HepG2 (cell line): ENCODE results near the gene FKBP8. TPM values are rescaled to one million over a fixed set of nuclear protein-coding genes. Genes with fewer than 3 reads are reported as not detected.

Experiments used
- CC2D1A ChIP-seq: sonication (generic); formaldehyde crosslinking; IDR thresholded peaks from 2 replicates; pipeline ENCODE4 v1.8.1; 2023; ENCODE audit warnings: mild to moderate bottlenecking, missing genetic modification reagents
- HDAC2 ChIP-seq: sonication (generic); formaldehyde crosslinking; IDR thresholded peaks from 2 replicates; pipeline ENCODE4 v1.4.0; 2020; ENCODE audit warnings: missing genetic modification reagents
- JDP2 ChIP-seq: sonication (generic); formaldehyde crosslinking; IDR thresholded peaks from 2 replicates; pipeline ENCODE4 v1.8.1; 2022; ENCODE audit warnings: missing genetic modification reagents, borderline replicate concordance
- RBAK ChIP-seq: sonication (generic); formaldehyde crosslinking; IDR thresholded peaks from 2 replicates; pipeline ENCODE4 v1.5.1; 2020; ENCODE audit warnings: mild to moderate bottlenecking, missing genetic modification reagents
- TBP ChIP-seq: sonication (generic); formaldehyde crosslinking; IDR thresholded peaks from 2 replicates; pipeline ENCODE4 v1.5.0; 2020; ENCODE audit warnings: missing genetic modification reagents
- ZKSCAN5 ChIP-seq: sonication (generic); formaldehyde crosslinking; IDR thresholded peaks from 2 replicates; pipeline ENCODE4 v1.5.1; 2020; ENCODE audit warnings: mild to moderate bottlenecking, missing genetic modification reagents
- ZNF644 ChIP-seq: IDR thresholded peaks from 2 replicates; pipeline ENCODE4 v1.6.1; 2016; ENCODE audit warnings: low read depth
- ZNF737 ChIP-seq: sonication (generic); formaldehyde crosslinking; IDR thresholded peaks from 2 replicates; pipeline ENCODE4 v1.5.0; 2020; ENCODE audit warnings: missing genetic modification reagents, mild to moderate bottlenecking, borderline replicate concordance
- ZNF878 ChIP-seq: sonication (generic); formaldehyde crosslinking; IDR thresholded peaks from 2 replicates; pipeline ENCODE4 v1.8.1; 2023; ENCODE audit warnings: mild to moderate bottlenecking, missing genetic modification reagents, moderate library complexity
- polyA plus RNA-seq, 8 experiments: library from polyadenylated mRNA; depleted of rRNA in 3 of 8; stranded (reverse) in 7 of 8; unstranded in 1 of 8; fragments of >200 nt; fragmentation: Illumina TruSeq in 4 of 8; extraction: Trizol in 4 of 8; gene quantifications; 2 replicates each; pipeline versions ENCODE4 v1.2.1 to v1.2.3, GENCODE V29; 2011 to 2016; ENCODE audit warnings: low read depth in 4 of 8, missing spikeins in 1 of 8, mixed read lengths in 1 of 8; ENCODE audit not compliant: insufficient read depth in 1 of 8
- total RNA-seq, 5 experiments: library from RNA; depleted of rRNA; stranded (reverse); fragments of >200 nt; fragmentation: Illumina TruSeq; extraction: Trizol; gene quantifications; 2 replicates each; pipeline ENCODE4 v1.2.3, GENCODE V29; 2016; ENCODE audit warnings: low read depth in 1 of 5
- TF ChIP-seq, protein P1 (sequence below): sonication (generic); formaldehyde crosslinking; IDR thresholded peaks from 2 replicates; pipeline ENCODE4 v1.5.1; 2020; ENCODE audit warnings: mild to moderate bottlenecking, moderate library complexity, missing genetic modification reagents
- TF ChIP-seq, protein P2 (sequence below): sonication (generic); formaldehyde crosslinking; IDR thresholded peaks from 2 replicates; pipeline ENCODE4 v1.5.0; 2020; ENCODE audit warnings: mild to moderate bottlenecking, missing genetic modification reagents, borderline replicate concordance
- TF ChIP-seq, protein P3 (sequence below): sonication (generic); formaldehyde crosslinking; IDR thresholded peaks from 2 replicates; pipeline ENCODE4 v1.4.0; 2020; ENCODE audit warnings: mild to moderate bottlenecking, missing genetic modification reagents
- TF ChIP-seq, protein P4 (sequence below): sonication (generic); formaldehyde crosslinking; IDR thresholded peaks from 2 replicates; pipeline ENCODE4 v1.4.0; 2020; ENCODE audit warnings: missing genetic modification reagents
- TF ChIP-seq, protein P5 (sequence below): sonication (generic); formaldehyde crosslinking; IDR thresholded peaks from 2 replicates; pipeline ENCODE4 v1.5.0; 2020; ENCODE audit warnings: missing genetic modification reagents, mild to moderate bottlenecking, borderline replicate concordance
- TF ChIP-seq, protein P6 (sequence below): conservative IDR thresholded peaks from 2 replicates; pipeline ENCODE4 v1.6.1; 2018; ENCODE audit warnings: missing genetic modification reagents
- TF ChIP-seq, protein P7 (sequence below): IDR thresholded peaks from 2 replicates; pipeline ENCODE4 v1.6.1; 2016; ENCODE audit warnings: missing compliant biosample characterization, missing genetic modification reagents, borderline replicate concordance

FKBP8 gene
- total and polyA plus RNA-seq, 2 of the 13 experiments (the other 11 are each of a cell fraction or from before 2014, with no cell fraction given), result 81.7 to 93.9 TPM

DNA sequence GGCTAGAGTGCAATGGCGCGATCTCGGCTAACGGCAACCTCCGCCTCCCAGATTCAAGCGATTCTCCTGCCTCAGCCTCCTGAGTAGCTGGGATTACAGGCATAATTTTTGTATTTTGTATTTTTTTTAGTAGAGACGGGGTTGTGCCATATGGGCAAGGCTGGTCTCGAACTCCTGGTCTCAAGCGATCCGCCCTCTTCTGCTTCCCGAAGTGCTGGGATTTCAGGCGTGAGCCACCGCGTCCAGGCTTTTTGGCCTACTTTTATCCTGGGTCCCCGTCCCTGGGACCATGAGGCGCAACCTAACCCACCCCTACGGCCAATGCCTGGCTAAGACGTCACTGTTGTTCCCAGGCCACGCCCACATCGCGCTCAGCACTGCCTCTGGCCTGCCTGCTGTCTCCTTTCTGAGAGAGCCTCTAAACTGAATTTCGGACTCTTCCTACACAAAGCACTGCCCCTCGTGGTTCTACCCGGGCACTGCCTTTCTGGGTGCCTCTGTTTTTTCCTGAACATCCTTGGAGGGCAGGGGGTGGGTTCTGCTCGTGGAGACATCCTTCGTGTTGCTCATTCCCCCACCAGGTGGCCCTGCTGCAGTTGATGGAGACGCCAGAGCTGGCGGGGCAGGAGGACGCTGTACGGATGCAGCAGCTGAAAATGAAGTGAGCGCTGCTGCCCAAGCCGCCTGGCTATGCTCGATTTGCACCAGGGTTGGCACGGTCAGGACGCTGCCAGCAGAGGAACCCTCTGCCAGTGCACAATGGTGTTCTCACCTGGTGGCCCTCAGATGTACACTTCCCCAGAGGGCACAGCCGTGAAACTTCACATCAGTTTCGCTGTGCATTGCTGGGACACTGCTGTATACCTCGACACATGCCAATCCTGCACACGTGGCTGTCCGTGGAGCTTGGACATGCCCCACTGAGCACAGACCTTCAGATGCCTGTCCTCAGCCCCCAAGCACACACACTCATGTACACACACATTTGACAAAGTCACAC, 47.2 kb upstream of the FKBP8 start (continued):
- TF ChIP-seq, protein P1, sequence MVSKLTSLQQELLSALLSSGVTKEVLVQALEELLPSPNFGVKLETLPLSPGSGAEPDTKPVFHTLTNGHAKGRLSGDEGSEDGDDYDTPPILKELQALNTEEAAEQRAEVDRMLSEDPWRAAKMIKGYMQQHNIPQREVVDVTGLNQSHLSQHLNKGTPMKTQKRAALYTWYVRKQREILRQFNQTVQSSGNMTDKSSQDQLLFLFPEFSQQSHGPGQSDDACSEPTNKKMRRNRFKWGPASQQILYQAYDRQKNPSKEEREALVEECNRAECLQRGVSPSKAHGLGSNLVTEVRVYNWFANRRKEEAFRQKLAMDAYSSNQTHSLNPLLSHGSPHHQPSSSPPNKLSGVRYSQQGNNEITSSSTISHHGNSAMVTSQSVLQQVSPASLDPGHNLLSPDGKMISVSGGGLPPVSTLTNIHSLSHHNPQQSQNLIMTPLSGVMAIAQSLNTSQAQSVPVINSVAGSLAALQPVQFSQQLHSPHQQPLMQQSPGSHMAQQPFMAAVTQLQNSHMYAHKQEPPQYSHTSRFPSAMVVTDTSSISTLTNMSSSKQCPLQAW (CRISPR knock-in tag), result 0 out of 2 replicates have a peak, but pooled peaks have one; percentile 64
- TF ChIP-seq ZNF878 (CRISPR knock-in tag) (no peak), HDAC2 (CRISPR knock-in tag) (no peak), ZKSCAN5 (no peak), JDP2 (CRISPR knock-in tag) (no peak), TBP (CRISPR knock-in tag) (no peak), ZNF644 (no peak), ZNF737 (CRISPR knock-in tag) (no peak), RBAK (CRISPR knock-in tag) (no peak), CC2D1A (CRISPR knock-in tag) (no peak)
- TF ChIP-seq, protein P2, sequence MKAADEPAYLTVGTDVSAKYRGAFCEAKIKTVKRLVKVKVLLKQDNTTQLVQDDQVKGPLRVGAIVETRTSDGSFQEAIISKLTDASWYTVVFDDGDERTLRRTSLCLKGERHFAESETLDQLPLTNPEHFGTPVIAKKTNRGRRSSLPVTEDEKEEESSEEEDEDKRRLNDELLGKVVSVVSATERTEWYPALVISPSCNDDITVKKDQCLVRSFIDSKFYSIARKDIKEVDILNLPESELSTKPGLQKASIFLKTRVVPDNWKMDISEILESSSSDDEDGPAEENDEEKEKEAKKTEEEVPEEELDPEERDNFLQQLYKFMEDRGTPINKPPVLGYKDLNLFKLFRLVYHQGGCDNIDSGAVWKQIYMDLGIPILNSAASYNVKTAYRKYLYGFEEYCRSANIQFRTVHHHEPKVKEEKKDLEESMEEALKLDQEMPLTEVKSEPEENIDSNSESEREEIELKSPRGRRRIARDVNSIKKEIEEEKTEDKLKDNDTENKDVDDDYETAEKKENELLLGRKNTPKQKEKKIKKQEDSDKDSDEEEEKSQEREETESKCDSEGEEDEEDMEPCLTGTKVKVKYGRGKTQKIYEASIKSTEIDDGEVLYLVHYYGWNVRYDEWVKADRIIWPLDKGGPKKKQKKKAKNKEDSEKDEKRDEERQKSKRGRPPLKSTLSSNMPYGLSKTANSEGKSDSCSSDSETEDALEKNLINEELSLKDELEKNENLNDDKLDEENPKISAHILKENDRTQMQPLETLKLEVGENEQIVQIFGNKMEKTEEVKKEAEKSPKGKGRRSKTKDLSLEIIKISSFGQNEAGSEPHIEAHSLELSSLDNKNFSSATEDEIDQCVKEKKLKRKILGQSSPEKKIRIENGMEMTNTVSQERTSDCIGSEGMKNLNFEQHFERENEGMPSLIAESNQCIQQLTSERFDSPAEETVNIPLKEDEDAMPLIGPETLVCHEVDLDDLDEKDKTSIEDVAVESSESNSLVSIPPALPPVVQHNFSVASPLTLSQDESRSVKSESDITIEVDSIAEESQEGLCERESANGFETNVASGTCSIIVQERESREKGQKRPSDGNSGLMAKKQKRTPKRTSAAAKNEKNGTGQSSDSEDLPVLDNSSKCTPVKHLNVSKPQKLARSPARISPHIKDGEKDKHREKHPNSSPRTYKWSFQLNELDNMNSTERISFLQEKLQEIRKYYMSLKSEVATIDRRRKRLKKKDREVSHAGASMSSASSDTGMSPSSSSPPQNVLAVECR (CRISPR knock-in tag), result no peak
- TF ChIP-seq, protein P3, sequence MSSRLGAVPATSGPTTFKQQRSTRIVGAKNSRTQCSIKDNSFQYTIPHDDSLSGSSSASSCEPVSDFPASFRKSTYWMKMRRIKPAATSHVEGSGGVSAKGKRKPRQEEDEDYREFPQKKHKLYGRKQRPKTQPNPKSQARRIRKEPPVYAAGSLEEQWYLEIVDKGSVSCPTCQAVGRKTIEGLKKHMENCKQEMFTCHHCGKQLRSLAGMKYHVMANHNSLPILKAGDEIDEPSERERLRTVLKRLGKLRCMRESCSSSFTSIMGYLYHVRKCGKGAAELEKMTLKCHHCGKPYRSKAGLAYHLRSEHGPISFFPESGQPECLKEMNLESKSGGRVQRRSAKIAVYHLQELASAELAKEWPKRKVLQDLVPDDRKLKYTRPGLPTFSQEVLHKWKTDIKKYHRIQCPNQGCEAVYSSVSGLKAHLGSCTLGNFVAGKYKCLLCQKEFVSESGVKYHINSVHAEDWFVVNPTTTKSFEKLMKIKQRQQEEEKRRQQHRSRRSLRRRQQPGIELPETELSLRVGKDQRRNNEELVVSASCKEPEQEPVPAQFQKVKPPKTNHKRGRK, result no peak
- TF ChIP-seq, protein P4, sequence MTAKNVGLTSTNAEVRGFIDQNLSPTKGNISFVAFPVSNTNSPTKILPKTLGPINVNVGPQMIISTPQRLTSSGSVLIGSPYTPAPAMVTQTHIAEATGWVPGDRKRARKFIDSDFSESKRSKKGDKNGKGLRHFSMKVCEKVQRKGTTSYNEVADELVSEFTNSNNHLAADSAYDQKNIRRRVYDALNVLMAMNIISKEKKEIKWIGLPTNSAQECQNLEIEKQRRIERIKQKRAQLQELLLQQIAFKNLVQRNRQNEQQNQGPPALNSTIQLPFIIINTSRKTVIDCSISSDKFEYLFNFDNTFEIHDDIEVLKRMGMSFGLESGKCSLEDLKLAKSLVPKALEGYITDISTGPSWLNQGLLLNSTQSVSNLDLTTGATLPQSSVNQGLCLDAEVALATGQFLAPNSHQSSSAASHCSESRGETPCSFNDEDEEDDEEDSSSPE (CRISPR knock-in tag), result no peak
- TF ChIP-seq, protein P5, sequence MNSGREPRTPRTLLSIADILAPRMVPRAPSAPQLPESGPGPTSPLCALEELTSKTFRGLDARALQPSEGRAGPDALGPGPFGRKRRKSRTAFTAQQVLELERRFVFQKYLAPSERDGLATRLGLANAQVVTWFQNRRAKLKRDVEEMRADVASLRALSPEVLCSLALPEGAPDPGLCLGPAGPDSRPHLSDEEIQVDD (CRISPR knock-in tag), result no peak
- TF ChIP-seq, protein P6, sequence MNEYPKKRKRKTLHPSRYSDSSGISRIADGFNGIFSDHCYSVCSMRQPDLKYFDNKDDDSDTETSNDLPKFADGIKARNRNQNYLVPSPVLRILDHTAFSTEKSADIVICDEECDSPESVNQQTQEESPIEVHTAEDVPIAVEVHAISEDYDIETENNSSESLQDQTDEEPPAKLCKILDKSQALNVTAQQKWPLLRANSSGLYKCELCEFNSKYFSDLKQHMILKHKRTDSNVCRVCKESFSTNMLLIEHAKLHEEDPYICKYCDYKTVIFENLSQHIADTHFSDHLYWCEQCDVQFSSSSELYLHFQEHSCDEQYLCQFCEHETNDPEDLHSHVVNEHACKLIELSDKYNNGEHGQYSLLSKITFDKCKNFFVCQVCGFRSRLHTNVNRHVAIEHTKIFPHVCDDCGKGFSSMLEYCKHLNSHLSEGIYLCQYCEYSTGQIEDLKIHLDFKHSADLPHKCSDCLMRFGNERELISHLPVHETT, result no peak
- TF ChIP-seq, protein P7, sequence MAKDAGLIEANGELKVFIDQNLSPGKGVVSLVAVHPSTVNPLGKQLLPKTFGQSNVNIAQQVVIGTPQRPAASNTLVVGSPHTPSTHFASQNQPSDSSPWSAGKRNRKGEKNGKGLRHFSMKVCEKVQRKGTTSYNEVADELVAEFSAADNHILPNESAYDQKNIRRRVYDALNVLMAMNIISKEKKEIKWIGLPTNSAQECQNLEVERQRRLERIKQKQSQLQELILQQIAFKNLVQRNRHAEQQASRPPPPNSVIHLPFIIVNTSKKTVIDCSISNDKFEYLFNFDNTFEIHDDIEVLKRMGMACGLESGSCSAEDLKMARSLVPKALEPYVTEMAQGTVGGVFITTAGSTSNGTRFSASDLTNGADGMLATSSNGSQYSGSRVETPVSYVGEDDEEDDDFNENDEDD, result no peak
